HG03196 (cell line): ENCODE results near the gene SLC39A9.
"Not testable (repeated sequence)": the region's sequence is repeated elsewhere in the genome, so short reads cannot be mapped to it uniquely, and the experiment has no call there.

Experiments
- ATAC-seq: cut with Tn5 transposase; IDR thresholded peaks from one replicate; pipeline ENCODE4 v1.9.1; 2021; ENCODE audit not compliant: unreplicated experiment

The SLC39A9 gene

GRCh38 chr14:69366761-69367160, 31.7 kb upstream of the SLC39A9 start:
- ATAC-seq: no peak

DNA sequence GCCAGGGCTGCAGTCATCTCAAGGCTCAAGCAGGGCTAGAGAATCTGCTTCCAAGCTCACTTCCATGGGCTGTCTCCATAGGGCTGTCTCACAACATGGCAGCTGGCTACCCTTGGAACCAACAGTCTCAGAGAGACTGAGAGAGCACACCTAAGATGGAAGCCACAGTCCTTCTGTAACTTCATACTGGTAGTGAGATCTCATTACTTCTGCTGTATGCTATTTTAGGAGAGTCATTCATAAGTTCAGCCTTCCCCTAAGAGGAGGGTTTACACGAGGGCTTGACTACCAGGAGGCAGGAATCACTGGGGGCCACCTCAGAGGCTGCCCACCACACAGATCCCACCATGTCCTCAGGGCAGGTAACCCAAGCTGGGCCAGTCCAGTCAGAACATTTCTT, 30.1 kb upstream of the SLC39A9 start:
- ATAC-seq: no peak

GRCh38 chr14:69370061-69370460, 28.4 kb upstream of the SLC39A9 start:
- ATAC-seq: no peak

DNA sequence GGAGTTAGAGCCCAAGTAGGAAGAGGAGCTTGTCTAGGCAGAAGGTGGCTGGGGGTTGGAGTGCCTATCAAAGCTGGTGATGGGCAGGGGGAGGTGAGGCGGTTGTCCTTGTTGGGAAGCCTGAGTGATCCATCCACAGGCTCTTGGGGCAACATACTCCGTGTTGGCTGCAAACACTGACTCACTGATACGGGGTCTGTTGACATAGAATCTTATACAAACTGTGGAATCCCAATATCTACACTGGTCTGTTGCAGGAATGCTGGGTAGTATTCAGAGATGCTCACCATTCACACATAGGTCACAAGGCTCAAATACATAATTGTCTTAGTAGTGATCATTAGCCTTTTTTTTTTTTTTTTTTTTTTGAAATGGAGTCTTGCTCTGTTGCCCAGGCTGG, 26.3 kb upstream of the SLC39A9 start:
- ATAC-seq: no peak

- ATAC-seq: no peak
These were observed 25.4 kb upstream of the SLC39A9 start for GRCh38 chr14:69373104-69373503.

GRCh38 chr14:69374235-69374634, 24.3 kb upstream of the SLC39A9 start:
- ATAC-seq: no peak

GRCh38 chr14:69375182-69375581, 23.3 kb upstream of the SLC39A9 start:
- ATAC-seq: no peak

- no peak for ATAC-seq
These were observed 22.8 kb upstream of the SLC39A9 start for GRCh38 chr14:69375722-69376121.

DNA sequence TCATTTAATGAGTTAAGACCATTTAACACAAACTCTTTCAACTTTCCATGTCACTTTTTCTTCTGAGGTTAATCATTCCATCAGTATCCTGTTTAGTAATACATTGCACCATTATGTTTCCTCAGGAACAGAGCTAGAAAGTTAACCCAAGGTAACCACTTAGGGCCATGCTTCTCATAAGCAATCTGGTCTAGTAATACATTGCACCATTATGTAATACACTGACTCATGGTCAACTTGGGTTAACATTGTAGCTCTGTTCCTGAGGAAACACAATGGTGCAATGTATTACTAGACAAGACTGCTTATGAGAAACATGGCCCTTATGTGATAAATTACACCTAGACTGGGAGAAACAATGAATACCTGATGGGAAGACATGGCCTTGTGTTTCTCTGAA, 22.1 kb upstream of the SLC39A9 start:
- ATAC-seq: no peak

DNA sequence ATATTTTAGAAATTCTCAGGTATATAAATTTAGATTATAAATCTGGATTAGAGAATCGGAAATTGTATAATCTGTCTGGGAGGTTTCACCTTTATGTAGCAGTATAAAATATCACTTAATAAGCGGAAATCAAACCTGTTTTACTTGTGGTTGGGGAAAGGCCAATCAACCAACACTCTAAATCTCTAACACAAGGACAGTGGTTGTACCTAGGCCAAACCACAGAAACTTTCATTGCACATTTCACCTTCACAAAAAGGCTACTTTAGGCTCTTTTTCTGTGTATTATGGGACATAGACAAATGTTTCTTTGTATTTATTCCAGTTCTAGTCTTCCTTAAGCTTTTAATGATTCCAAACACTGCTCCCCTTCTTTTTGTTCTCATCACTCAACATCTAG, 20.2 kb upstream of the SLC39A9 start:
- no peak for ATAC-seq

DNA sequence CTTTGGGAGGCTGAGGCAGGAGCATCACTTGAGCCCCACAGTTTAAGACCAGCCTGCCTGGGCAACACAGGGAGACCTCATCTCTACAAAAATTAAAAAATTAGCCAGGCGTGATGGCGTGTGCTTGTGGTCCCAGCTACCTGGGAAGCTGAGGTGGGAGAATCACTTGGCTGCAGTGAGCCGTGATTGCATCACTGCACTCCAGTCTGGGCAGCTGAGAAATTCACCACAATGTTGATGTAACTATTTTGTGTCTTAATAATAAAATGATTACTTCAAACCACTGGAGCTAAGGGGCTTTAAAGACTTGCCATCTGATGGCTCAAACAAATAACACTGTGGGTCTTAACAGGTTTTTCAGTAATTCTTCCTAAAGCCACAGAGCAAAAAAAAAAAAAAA, 11.2 kb upstream of the SLC39A9 start:
- no peak for ATAC-seq

- not testable (repeated sequence) for ATAC-seq
These were observed 7.1 kb upstream of the SLC39A9 start for GRCh38 chr14:69391400-69391799.

DNA sequence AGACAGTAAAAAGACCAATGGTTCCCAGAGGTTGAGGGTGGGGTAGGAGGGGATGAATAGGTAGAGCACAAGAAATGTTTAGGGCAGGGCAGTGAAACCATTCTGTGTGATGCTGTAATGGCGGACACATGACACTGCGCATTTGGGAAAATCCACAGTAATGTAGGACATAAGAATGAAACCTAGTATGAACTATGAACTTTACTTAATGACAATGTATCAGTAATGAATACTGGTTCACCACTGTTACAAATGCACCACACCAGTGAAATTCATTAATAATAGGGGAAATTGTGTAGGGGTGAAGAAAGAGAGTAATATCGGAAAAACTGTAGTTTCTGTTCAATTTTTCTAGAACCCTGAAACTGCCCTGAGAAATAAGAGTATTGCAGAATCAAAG, 6.0 kb upstream of the SLC39A9 start:
- no peak for ATAC-seq

- no peak for ATAC-seq
These were observed 2.6 kb upstream of the SLC39A9 start for GRCh38 chr14:69395929-69396328.

GRCh38 chr14:69398818-69399210, 322 bp downstream of the SLC39A9 start:
- peak; percentile 10 for ATAC-seq

DNA sequence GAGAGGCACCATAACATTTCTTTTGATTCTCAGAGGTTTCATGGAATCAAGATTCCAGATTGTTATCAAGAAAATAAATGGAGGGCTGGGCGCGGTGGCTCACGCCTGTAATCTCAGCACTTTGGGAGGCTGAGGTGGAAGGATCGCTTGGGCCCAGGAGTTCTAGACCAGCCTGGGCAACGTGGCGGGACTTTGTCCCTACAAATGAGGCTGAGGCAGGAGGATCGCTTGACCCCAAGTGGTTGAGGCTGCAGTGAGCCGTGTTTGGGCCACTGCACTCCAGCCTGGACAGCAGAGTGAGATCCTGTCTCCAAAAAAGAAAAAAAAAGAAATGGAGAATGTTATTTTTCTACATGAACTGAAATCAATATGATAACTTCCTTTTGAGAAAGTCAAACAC, 1.3 kb downstream of the SLC39A9 start:
- ATAC-seq: no peak

- no peak for ATAC-seq
These were observed 1.7 kb downstream of the SLC39A9 start for GRCh38 chr14:69400154-69400553.

DNA sequence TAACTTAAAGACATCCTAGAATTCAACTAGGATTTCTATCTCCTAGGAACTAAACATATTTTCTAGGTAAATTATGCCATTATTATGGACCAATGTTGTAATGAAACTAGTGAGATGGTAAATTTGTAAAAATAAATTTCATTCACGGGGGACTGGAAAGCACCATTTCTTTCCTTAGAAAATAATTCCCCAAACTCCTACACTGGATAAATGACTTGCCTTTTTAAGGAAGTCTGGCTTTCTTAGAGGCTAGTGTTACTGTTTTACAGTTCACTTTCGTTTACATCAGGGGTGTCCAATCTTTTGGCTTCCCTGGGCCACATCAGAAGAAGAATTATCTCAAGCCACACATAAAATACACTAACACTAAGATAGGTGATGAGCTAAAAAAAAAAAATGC, 3.3 kb downstream of the SLC39A9 start:
- ATAC-seq: no peak

DNA sequence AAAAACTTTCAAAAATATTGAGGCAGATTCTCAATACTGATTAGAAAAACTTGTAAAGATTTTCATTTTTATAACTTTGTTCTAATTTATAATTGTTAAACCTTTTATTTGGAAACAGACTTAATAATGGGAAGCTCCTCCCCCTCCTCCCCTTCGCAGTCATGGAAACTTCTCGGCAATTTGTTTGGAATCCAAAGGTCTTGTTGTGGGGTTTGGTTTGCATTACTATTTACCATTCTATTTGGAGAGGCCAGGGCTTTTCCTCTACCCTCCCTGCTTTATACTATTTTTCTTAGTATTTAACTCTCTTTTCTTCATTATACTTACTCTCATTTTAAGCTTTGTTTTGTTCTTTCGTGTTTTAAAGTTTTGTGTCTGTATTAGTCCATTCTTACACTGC, 6.0 kb downstream of the SLC39A9 start:
- no peak for ATAC-seq

GRCh38 chr14:69404883-69405282, 6.4 kb downstream of the SLC39A9 start:
- ATAC-seq: no peak

DNA sequence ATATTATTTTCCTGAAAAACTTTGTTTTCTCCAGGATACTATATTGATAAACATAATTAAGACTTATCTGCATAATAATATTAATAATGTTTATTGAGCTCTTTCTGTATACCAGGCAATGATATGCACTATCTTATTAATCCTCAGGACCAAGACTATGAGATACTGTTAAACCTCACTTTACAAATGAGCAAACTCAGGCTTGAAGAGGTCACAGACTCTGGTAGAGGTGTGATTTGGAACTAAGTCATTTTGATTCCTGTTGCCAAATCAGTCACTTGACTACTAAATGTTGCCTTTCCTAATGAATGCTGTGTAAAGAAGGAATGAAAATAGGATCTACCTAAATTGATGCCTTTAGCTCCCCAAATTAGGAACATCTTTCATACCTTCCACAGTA, 7.3 kb downstream of the SLC39A9 start:
- ATAC-seq: no peak

DNA sequence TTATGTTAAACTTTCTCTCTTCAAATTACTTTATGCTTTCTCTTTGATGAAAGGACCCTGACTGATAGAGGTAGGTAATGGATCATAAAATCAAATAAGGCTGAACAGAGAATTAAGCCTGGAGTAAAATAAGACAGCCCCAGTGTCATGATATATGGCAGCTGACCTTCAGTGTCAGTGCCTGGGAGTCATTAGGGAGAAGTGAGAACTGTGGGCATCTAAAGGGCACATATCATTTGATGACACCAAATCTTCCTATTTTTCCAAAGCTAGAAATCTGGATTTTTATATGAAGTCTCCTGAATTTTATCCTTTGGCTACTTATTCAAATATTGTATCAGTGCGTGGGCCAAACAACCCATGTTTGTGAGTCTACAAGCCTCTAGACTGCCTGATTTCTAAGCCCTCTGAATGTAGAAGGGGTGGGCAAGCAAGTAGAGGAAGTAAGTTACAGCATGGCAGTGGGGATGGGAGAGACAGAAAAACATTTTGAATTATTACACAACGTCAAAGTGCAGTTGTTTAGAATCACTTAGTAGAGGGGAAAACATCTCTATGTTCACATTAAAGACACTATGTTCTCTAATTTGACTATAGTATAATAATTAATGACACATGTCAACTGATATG, 10.0 kb downstream of the SLC39A9 start:
- ATAC-seq: no peak

GRCh38 chr14:69413483-69413882, 15.0 kb downstream of the SLC39A9 start:
- ATAC-seq: no peak

DNA sequence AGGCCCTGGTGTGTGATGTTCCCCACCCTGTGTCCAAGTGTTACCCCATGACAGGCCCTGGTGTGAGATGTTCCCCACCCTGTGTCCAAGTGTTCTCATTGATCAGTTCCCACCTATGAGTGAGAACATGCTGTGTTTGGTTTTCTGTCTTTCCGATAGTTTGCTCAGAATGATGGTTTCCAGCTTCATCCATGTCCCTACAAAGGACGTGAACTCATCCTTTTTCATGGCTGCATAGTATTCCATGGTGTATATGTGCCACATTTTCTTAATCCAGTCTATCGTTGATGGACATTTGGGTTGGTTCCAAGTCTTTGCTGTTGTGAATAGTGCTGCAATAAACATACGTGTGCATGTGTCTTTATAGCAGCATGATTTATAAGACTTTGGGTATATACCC, 17.6 kb downstream of the SLC39A9 start:
- not testable (repeated sequence) for ATAC-seq
